Measurements from ENCODE around the gene TENM3. TPM values are rescaled to one million over a fixed set of nuclear protein-coding genes. Genes with fewer than 3 reads are reported as not detected.
A peak's percentile ranks its signal among the peaks of the same experiment; 100 is the strongest.

TENM3 gene
- total RNA-seq, 1 experiment from 2014 or later = 54.1 TPM

DNA sequence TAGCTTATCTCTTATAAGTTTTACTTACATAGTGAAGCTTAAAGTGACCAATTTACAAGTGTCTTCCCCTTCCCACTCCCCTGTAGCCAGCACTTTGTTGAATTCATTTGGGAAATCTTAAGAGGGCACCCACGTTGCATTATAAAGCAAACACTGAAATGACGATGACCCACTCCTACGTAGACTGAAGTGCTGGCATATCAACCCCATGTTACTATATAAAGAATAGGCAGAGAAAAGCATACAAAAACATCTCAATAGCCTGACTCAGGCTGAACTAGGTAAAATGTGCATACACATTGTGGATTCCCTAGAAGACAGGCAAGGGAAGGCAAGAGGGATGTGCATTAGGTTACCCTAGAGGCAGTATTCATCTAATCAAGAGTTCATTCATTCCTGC is 313.4 kb downstream of the TENM3 start:
- no peak for DNase-seq (ENCODE audit: low read depth)

DNA sequence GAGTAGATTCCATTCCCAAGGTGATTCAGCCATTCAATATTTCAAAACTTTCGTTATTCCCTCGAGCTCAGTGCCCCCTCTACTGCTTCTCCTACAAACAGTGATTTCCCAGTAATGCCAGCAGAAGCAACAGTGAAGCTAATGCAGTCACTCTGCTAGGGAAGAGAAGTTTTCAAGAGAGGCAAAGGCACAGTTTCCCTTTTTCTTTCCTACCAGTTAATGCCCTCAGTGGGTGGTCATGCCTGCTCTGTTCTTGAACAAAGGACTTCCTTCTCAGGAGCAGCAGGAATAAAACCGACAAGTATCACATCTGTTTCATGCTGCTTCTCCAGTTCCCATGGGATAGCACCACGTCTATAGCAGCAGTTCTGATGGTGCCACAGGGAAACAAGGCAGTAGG is 317.2 kb downstream of the TENM3 start:
- DNase-seq (ENCODE audit: low read depth) = peak; percentile 68

DNA sequence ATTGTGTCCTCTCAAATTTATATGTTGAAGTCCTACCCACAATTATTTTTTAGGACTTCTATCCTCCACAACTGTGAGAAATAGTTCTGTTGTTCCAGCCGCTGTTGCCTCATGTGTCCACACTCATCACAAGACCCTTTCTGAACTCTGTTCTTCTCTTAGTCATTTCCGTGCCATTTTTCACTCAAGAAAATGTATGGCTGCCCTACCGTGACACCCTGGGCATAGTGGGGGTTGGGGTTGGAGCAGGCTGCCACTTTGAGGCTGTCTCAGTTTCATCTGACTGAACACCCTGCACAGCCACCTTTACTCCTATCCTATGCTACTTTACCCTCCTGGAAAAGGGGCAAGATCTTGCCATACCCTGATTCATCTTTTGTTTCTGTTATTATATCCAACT is 319.1 kb downstream of the TENM3 start:
- peak; percentile 53 for DNase-seq (ENCODE audit: low read depth)

DNA sequence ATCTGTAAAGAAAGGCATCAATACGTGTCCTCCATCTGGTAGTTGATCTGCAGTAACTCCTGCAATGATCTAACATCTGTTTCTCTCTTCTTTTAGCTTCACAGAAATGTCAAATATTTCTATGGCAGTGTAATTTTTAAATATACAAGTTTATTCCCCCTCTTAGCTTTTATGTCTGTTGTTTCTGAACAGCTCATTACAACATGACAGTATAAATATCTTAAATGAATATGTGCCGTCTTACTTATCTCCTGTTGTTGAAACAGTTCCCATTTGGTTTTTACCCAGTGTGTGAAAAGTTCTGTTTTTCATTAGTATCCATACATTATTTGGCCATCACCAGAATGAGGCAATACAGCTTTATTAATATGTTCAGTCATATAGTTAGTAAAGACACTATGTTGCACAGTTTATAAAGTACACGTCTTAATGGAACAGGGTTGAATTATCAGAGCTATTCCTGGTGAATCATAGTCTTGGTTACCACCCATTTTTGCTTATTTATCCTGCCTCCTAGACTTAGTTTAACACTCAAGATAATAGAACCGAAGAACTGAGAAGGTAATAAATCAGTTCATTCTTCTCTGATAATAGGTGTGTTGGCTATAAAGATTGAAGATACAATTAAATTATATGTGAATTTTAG is 321.6 kb downstream of the TENM3 start:
- no peak for DNase-seq (ENCODE audit: low read depth)

DNA sequence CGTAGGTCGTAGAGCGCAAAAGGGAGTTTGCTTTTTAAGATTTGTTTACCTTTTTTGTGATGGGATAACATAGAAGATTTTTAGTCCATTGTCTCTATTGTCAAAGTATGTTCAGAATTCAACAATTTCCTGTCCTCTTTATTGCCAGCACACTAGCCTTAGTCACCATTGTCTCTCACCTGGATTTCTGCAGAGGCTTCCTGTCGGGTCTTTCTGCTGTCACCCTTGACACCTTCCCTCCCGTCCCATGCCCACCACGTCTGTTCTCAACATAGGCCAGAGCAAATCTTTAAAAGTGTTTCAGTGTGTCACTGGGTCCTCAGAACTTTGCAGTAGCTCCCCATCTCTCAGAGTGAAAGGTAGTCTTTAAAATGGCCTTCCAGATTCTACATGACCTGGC is 323.9 kb downstream of the TENM3 start:
- no peak for DNase-seq (ENCODE audit: low read depth)

DNA sequence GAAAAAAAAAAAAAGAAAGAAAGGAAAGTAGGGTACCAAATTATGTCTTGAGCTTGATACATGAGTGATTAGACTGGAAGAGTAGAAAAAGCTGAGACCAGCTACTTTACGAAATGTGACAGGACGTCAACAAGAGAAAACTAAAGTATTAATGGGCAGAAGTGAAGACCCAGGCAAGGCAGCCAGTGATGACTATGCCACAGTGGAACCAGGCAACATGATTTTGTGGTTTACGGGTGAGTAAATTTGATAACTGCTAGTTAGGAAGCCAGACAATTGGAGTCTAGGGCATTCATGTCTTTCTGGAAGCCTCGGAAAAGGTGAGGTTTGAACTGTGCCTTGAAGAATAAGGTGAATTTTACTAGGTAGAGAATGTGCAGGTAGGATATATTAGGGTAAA is 326.4 kb downstream of the TENM3 start:
- no peak for DNase-seq (ENCODE audit: low read depth)

DNA sequence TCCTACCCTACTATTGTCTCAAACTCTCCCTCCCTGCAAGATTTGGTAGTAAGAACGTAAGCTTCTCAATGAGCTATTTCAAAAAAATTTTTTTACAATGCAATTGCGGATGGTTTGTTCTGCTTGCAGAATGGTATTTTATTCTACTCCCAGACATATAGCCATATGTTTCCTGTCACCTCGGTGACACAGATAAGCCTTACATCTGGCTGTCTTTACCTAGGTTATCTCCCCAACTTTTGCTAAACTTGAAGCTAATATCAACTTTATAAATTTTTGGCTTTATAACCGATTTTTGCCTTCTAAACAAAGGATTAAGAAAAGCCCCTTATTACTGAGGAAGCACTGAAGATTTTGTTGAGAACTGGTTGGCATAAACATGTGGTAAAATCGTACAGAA is 331.5 kb downstream of the TENM3 start:
- no peak for DNase-seq (ENCODE audit: low read depth)

DNA sequence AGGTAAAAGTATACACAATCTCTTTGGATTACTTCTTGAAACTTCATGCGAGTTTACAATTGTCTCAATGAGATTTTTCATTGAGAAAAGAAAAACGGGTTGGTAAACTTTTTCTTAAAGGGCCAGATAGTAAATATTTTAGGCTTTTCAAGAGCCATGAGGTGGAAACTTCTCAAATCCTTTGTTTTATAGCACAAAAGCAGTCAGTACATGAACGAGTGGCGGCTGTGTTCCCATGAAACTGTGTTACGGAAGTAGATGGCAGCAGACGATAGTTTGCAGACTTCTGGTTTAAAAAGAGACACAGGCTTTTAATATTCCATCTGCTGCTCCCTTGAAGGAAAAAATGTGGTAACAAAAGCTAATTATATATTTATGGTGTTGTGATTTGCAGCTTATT is 332.0 kb downstream of the TENM3 start:
- no peak for DNase-seq (ENCODE audit: low read depth)

DNA sequence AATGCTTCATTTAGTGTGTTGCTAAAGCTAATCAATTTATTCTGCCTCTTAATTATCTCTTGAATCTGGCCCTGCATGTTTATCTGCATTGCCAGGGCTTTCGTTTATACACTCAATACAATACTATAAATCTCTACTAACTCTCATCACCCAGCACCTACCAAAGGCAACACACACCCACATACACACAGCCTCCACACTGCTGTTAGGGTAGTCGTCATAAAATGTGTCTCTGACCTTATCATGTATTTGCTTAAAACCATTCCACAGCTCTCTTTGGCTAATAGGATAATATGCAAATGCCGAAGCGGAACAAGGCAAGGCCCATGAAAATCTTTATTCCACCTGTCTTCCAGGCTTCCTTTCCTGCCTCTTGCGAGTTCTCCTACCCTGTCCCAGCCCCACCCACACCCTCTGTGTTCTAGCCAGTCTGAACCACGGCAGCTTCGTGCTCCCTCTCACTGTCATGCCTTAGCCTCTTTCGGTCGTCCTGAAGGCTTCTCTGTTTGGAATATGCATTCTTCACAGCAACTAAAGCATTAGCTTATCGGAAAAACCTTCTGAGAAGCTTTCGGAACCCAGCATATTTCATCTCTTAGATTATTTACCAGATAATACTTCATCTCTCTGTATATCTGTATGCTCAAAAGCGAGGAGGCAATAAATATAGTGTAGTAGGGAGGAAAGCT is 333.5 kb downstream of the TENM3 start:
- no peak for DNase-seq (ENCODE audit: low read depth)

DNA sequence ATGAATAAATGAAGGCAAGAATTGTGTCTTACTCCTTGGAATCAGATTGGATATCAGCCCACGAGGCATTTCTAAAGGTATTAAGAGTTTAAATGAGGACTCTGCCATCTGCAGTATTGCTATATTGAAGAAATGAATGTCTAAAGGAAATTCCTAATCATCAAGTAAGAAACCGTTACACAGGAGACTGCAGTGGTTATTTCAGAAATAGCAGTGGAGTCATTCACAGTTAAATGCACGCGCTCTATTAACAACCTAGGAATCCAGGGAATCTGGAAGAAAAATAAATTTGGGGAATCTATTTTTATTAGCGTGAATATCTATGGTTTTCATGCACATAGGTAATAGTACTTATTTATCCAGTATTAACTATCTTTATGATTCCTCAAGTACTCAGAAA is 334.2 kb downstream of the TENM3 start:
- DNase-seq (ENCODE audit: low read depth) = no peak

DNA sequence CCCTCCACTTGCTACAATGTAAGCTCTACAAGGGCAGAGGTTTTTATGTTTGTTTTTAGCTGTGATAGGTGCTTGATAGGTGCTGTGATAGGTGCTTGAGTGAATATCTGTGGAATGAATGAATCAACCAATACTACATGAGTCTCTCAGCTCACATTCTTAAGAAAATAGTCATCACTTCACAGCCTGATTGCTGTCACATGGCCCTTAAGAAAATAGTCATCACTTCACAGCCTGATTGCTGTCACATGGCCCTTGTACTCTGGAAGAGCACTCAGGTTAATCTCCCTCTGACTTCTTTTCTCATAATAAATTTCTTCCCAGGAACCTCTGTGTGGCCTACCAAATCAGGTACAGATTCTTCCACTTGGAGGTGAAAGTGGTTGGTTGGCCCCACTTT is 335.2 kb downstream of the TENM3 start:
- peak; percentile 88 for DNase-seq (ENCODE audit: low read depth)

DNA sequence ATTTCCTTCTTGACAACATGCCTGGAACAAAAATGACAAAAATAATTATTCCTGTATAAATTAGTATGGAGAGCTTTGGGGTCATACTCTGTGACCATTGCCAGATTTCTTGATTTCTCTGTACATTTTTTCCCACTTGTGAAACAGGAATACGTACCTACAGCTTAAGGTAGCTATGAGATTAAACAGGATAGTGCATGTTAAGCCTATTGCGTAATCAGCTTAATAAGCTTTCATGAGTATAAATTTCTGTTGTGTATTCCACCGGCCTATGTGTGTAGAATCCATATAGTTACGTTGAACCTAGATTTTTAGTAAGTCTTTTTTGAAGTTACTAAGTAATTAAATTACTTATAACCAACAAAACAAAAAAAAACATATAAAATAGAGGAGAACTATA is 339.0 kb downstream of the TENM3 start:
- DNase-seq (ENCODE audit: low read depth) = no peak

DNA sequence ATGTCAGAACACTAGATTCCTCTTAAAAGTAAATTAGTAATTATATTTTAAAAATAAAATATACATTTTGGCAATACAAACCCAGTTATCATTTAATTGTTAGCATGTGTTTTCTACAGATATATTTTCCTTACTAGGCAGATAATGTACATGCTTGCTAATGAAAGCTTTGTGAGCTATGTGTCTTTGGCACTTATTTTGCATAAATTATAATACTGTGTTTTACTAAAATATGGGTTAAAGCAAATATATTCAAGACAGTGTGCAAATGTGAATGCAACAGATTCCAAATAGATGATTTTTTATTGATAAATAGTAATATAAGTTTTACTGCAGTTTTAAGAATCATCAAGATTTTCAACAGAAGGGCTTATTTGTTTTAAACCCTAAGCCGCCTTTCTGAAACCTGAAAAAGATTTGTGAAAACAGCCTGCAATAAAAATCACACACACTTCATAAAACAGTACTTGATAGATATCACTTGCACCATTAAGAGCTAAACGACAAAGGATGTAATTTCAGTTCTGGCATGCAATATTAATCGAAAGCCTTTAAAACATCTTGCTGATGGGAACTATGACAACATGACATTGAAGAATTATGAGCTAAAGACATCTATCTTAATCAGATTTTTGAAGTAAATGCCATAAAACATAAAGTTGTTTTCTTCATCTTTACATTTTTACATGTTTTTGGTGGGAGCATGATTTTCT is 340.7 kb downstream of the TENM3 start:
- DNase-seq (ENCODE audit: low read depth) = no peak

DNA sequence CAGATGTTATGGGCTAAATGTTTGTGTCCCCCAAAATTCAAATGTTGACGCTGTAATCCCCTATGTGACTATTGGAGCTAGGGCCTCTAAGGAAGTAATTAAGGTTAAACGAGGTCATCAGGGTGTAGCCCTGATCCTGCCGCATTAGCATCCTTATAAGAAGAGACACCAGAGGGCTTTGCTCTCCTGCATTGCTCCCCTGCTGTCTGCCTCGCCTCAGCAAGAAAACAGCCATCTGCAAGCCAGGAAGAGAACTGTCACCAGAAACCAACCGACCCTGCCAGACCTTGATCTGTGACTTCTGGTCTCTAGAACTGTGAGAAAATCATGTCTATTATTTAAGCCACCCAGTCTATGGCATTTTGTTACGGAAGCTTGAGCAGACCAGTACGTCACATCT is 342.1 kb downstream of the TENM3 start:
- no peak for DNase-seq (ENCODE audit: low read depth)

DNA sequence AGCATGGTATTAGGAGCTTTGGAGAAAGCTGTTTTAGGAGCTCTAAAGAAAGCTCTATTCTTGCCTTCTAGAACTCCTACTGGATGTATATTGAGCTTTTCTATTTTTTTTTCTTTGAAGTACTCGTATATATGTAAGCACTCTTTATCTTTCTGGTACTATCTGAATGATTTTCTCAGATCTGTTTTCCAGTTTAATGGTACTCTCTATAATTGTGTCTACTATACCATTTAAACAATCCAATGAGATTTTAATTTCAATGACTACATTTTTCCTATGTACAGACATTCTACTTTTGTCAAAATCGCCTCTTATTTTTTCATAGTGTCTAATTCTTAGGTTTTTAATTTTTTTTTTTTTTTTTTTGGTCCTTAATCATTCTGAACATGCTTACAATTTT is 345.9 kb downstream of the TENM3 start:
- no peak for DNase-seq (ENCODE audit: low read depth)

DNA sequence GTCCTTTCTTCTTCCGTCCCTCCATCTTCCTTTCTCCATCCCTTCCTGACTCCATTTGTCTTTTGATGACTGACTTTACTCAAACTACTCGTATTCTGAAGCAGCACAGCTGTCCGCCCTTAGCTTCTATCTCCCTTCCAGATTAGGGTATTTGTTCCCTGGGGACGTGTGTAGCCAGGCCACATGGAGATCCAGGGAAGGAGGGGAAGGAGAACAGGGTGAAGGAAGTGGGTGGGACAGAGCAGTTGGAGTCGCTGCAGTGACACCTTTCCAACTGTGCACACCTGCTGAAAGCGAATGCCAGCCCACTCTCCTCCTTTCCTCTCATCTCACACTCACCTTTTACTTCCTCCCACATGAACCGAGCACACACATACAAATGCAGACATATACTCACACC is 350.2 kb downstream of the TENM3 start:
- no peak for DNase-seq (ENCODE audit: low read depth)

DNA sequence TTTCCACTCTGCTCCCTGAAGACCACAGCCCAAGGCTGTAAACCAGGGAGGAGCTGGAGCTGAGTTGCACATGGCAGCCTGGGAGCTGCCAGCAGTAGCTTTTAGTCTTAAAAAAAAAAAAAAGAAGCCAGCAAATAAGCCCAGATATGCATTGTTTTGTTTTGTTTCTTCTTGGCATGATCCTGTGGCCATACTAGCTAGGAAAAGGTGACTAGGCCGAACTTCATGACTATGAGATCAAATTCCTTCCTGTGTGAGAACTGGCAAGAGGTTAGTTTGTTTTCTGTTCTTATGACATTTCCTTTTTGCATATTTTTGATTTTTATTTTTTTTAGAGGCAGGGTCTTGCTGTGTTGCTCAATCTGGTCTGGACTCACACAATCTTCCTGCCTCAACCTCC is 350.7 kb downstream of the TENM3 start:
- DNase-seq (ENCODE audit: low read depth) = peak; percentile 48

DNA sequence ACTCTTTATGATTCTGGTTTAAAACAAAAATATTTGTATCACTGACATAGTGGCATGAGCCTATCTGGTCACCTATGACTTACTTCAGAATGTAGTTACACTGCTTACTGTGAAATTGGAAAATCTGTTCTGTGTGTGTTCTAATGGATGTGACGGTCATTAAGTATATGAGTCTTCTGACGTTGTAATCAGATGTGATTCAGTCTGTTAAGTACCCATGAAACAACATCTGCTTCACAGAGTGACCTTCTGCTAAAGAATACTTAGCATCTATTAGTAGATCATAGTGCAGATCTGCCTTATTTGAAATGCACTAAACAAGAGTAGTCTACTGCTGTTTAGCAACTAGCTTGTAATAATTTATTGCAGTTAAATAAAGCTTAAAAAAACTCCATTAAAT is 356.9 kb downstream of the TENM3 start:
- DNase-seq (ENCODE audit: low read depth) = no peak

DNA sequence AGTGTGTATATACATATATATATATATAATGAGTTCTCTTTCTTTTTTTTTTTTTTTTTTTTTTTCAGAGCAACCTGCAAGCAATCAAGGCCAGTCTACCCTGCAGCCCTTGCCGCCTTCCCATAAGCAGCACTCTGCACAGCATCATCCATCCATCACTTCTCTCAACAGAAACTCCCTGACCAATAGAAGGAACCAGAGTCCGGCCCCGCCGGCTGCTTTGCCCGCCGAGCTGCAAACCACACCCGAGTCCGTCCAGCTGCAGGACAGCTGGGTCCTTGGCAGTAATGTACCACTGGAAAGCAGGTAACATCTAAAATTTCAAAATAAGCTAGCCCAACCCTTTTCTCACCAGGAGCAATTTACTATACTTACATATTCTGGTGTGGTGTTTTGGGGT is 357.7 kb downstream of the TENM3 start:
- DNase-seq (ENCODE audit: low read depth) = no peak

DNA sequence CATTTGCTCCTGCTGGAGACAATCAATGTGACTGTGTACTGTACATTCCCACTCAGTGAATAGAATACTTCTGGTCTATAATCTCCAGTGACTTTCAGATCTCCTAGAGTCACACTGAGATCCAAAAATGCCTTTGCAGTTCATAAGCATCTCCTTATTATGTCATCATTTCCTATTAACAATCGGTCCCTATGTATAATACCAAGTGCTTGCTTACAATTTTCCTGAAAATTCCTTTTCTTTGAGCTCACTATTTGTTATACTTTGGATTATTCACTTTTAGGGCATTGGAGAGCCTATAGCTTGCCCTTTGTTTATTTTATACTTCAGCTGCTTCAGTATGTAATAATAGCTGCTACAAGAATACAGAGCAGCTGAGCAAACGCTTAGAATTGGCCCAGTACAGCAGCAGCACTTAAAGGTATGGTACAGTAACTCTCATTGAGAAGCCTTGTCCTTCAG is 361.0 kb downstream of the TENM3 start:
- DNase-seq (ENCODE audit: low read depth) = peak; percentile 75

DNA sequence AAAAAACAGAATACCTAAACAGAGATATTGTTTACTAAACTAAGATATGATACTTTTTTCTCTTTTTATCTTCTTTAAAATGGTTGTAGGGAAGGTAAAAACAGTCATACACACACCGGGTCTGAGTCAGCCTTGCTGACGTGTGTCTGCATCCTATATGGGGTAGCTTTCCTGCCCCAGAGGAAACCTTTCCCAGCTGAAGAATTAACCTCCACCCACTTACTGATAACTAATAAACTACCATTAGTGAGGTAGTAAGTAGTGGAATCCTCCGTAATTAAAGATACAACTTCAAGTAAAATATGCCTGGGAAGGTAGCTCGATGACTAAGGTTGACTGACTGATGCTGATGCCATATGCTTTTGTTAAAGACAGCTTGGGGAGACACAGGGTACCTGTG is 361.8 kb downstream of the TENM3 start:
- peak; percentile 76 for DNase-seq (ENCODE audit: low read depth)

DNA sequence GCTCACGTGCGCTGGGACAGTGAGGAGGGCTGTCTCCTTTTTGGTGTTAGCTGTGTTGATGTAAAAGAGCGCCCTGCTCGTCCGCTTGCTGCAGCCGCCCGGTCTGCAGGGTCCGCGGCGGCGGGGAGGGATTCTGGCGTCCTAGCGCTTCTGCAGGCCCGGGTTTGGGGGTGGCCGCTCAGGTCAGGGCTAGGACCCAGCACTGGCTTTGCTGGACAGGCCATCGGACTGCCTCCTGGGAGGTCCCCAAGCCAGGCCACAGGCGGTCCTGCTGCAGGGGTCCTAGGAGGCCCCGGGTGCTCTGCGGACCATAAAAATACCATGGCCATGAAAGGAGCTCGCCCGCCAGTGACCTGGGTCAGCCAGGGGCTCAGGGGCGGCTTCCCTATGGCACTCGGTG is 365.3 kb downstream of the TENM3 start:
- DNase-seq (ENCODE audit: low read depth) = no peak

DNA sequence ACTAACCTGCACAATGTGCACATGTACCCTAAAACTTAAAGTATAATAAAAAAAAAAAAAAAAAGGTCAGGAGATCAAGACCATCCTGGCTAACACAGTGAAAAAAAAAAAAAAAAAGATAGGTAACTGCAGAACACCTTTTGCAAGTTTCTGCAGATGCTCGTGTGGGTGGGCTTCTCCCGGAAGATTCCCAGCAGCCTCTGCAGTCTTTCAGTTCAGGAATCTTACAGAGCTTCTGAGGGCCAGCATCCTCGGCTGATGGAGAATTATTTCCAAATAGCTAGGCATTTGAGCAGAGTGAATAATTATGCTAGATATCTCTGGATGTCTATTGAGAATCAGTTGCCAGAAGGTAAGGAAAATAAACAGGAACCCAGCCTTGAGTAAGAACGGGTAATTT is 373.3 kb downstream of the TENM3 start:
- DNase-seq (ENCODE audit: low read depth) = no peak

Measured in HT1080 (cell line).